Right lobe of liver (tissue), 4 donors: ENCODE measurements around the gene P2RY12.

Experiments used
- POLR2A ChIP-seq: fragments of 450-650 bp; IDR thresholded peaks from one replicate; pipeline ENCODE4 v1.6.1; 2017; ENCODE audit warnings: antibody characterized with exemption, mild to moderate bottlenecking
- TF ChIP-seq, protein P1 (sequence below), 4 donors: fragments of 200-600 bp in 3 of 4; fragments of 450-650 bp in 1 of 4; IDR thresholded peaks; one replicate each; pipeline versions ENCODE4 v1.5.1 to v1.8.0; 2016 to 2022; ENCODE audit warnings: antibody characterized with exemption in 4 of 4, mild to moderate bottlenecking in 2 of 4
- donor health status: DM: no; HTN: no; CAD: no.
- donor health status: DM: no; HTN: no; CAD: no.
- donor health status: DM: no; HTN: yes; CAD: no.

DNA sequence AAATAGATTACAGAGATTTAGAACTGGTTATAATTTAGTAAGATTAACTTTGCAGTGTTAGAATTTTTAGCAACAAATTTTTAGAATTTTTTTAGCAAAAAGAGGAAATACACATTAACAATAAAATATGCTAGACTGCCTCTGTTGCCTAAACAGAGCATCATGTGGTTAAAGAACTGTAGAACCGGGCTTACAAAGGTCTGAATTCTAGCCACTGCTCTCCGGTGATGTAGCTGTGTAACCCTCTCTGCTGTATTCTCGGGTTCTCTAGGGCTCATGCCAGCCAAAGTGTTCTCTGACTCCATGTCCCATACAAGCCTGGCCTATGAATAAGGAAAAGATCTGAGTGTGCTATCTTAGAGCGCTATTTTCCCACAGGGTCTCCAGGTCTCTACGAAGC is 2.9 kb upstream of the P2RY12 start:
- TF ChIP-seq, protein P1, sequence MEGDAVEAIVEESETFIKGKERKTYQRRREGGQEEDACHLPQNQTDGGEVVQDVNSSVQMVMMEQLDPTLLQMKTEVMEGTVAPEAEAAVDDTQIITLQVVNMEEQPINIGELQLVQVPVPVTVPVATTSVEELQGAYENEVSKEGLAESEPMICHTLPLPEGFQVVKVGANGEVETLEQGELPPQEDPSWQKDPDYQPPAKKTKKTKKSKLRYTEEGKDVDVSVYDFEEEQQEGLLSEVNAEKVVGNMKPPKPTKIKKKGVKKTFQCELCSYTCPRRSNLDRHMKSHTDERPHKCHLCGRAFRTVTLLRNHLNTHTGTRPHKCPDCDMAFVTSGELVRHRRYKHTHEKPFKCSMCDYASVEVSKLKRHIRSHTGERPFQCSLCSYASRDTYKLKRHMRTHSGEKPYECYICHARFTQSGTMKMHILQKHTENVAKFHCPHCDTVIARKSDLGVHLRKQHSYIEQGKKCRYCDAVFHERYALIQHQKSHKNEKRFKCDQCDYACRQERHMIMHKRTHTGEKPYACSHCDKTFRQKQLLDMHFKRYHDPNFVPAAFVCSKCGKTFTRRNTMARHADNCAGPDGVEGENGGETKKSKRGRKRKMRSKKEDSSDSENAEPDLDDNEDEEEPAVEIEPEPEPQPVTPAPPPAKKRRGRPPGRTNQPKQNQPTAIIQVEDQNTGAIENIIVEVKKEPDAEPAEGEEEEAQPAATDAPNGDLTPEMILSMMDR (IDR thresholded peaks at IDR 0.05) = no peak
- TF ChIP-seq POLR2A = no peak
